ENCODE results near the gene MYMX.
A peak's percentile ranks its signal among the peaks of the same experiment; 100 is the strongest.
"Not testable (repeated sequence)": the region's sequence is repeated elsewhere in the genome, so short reads cannot be mapped to it uniquely, and the experiment has no call there.

Gene MYMX

DNA sequence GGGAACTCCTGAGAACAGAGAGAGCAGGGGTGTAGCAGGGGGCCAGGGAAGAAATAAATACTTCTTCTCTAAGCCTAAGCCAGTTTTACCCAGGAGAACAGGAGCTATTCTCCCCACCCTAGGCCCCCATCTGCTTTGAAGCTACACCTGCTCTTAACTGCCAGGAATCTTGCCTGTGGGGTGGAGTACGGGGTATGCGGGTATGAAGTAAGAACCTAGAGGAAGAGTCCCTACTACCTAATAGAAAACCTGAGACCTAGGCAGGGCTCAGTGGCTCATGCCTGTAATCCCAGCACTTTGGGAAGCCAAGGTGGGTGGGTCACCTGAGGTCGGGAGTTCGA is 8.2 kb downstream of the MYMX start:
- H3K27ac ChIP-seq (ENCODE audit: low read depth, low read length), result peak overlapping the region; percentile 84

GRCh38 chr6:44225579-44226325 is 9.0 kb downstream of the MYMX start:
- peak overlapping the region; percentile 83 for H3K27ac ChIP-seq (ENCODE audit: low read depth, low read length)
- no peaks in the 10 kb centered on the region for H3K36me3 ChIP-seq (ENCODE audit: control insufficient read depth, insufficient read depth, low read length)
- H3K4me1 ChIP-seq (ENCODE audit: control insufficient read depth, insufficient read depth, low read length), result peaks cover 71% of the 10 kb centered on the region
- peak overlapping the region; percentile 24 for H3K4me3 ChIP-seq (ENCODE audit: low read length)
- H3K9ac ChIP-seq (ENCODE audit: low read length), result peak overlapping the region; percentile 32
- no peaks in the 10 kb centered on the region for H3K27me3 ChIP-seq (ENCODE audit: control insufficient read depth, insufficient read depth, low read length)

More for the DNA sequence above, 8.2 kb downstream of the MYMX start:
- Histone ChIP-seq H3K9ac (ENCODE audit: low read length) (peak overlapping the region; percentile 42), H3K4me3 (ENCODE audit: low read length) (peak overlapping the region; percentile 75), H3K27me3 (ENCODE audit: control insufficient read depth, insufficient read depth, low read length) (no peaks in the 10 kb centered on the region), H3K36me3 (ENCODE audit: control insufficient read depth, insufficient read depth, low read length) (no peaks in the 10 kb centered on the region), H3K4me1 (ENCODE audit: control insufficient read depth, insufficient read depth, low read length) (peaks cover 65% of the 10 kb centered on the region)

DNA sequence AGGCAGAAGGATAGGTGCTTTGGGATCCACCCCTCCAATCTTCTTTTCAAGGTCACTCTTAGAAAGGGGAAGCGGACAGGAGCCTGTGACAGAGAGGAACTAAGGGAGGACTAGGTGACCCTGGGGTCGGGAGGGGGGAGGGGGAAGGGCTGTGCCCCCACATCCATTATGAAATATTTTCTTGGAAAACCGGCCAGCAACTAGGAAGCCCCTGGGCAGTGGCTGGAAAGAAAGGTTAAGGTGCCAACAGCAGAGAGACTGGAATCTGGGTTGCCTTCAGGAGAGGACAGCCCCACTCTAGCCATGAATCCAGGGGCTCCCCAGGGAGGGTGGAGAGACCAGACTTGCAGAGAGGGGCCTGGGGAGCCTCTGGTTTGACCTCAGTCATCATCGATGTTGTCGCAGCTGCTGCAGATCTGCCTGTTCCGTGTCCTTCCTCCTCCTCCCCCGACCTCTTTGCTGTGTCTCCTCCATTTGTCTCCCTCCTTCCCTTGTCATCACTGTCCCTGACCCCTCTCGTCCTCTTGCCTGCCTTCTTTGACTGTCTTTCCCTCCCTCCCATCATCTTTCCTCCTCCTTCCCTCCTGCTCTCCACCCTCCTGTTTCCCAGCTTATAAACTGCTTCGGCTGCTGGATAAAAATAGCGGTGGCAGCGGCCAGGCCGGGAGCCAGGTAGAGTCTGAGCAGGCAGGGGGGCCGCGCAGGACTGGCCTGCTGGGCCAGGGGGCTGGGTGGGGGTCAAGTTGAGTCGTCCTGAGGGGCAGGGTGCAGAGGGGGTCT is 9.8 kb downstream of the MYMX start:
- H3K9ac ChIP-seq (ENCODE audit: low read length), result peak overlapping the region; percentile 32
- H3K27me3 ChIP-seq (ENCODE audit: control insufficient read depth, insufficient read depth, low read length), result no peaks in the 10 kb centered on the region
- H3K36me3 ChIP-seq (ENCODE audit: control insufficient read depth, insufficient read depth, low read length), result peaks cover 3% of the 10 kb centered on the region
- H3K4me1 ChIP-seq (ENCODE audit: control insufficient read depth, insufficient read depth, low read length), result peaks cover 73% of the 10 kb centered on the region
- peak overlapping the region; percentile 53 for H3K4me3 ChIP-seq (ENCODE audit: low read length)
- H3K27ac ChIP-seq (ENCODE audit: low read depth, low read length), result peak overlapping the region; percentile 83

DNA sequence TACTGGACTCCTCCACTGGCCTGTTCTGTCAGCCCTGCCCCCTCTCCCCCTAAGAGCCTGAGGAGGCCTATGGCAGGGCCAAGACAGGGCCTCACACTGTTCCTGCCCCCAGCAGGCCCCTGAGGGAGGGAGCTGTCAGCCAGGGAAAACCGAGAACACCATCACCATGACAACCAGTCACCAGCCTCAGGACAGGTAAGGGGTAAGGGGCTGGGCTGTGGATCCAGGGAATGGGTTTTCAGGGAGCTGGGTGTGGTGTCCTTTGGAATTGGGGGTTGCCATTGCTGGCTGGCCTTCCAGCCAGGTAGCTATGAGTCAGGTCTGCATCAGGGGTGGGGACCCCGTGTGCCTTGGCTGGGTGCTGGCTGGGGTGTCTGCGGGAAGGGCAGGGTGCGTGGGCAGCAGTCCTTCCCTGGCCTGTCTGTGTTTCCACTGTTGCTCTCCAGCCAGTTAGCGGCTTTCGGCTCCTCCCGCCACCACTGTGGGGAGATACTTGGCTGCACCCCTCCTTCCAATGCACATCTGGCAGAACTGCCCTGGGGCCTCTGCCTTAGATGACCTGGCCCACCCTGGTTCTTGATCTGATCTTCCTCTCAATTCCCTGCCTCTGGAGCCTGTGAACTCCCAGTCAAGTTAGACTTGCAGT is 10.5 kb downstream of the MYMX start:
- Histone ChIP-seq H3K9ac (ENCODE audit: low read length) (no peak overlapping the region), H3K27ac (ENCODE audit: low read depth, low read length) (peak overlapping the region; percentile 83)

DNA sequence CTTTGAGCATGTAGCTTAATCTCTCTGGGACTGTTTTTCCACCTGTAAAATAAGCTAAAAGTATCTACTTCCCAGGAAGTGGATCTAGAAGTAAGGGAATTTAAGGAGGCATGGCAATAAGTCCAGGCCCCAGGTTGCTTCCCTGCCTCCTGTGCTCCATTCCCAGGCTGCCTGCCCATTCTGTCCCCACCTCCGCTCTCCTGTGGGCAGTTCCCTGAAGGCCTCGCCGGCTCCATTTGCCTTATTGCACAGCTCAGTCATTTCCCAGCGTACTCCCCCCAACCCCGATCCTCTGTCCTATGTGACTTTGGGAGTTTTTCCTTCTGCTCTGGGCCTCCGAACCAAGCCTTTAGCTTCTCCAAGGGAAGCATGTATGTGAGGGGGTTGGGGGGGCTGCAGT is 11.3 kb downstream of the MYMX start:
- no peaks in the 10 kb centered on the region for H3K27me3 ChIP-seq (ENCODE audit: control insufficient read depth, insufficient read depth, low read length)
- no peak overlapping the region for H3K9ac ChIP-seq (ENCODE audit: low read length)
- H3K27ac ChIP-seq (ENCODE audit: low read depth, low read length), result peak overlapping the region; percentile 83
- peaks cover 12% of the 10 kb centered on the region for H3K36me3 ChIP-seq (ENCODE audit: control insufficient read depth, insufficient read depth, low read length)
- H3K4me3 ChIP-seq (ENCODE audit: low read length), result no peak overlapping the region
- peaks cover 73% of the 10 kb centered on the region for H3K4me1 ChIP-seq (ENCODE audit: control insufficient read depth, insufficient read depth, low read length)

More for the DNA sequence above, 10.5 kb downstream of the MYMX start:
- peaks cover 9% of the 10 kb centered on the region for H3K36me3 ChIP-seq (ENCODE audit: control insufficient read depth, insufficient read depth, low read length)
- H3K4me3 ChIP-seq (ENCODE audit: low read length), result peak overlapping the region; percentile 53
- no peaks in the 10 kb centered on the region for H3K27me3 ChIP-seq (ENCODE audit: control insufficient read depth, insufficient read depth, low read length)
- H3K4me1 ChIP-seq (ENCODE audit: control insufficient read depth, insufficient read depth, low read length), result peaks cover 73% of the 10 kb centered on the region

DNA sequence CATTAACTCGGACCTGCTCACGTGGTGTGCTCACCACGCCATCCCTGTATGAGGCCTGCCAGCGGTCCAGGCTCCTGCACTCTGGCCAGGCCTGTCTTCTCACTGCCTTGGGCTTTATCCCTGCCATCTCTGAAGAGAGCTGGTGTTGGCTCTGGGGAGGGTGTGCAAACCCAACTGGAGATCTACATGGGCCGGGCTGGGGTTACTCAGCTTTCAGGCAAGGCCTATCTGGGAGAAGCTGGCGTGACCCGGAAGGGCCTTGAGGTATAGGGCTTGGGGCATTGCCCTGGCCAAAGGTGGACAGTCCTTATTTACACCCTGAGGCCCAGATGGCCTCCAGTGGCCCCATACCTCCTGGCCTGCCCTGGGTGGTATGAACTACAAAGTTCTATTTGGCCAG is 11.7 kb downstream of the MYMX start:
- Histone ChIP-seq H3K36me3 (ENCODE audit: control insufficient read depth, insufficient read depth, low read length) (peaks cover 12% of the 10 kb centered on the region), H3K27me3 (ENCODE audit: control insufficient read depth, insufficient read depth, low read length) (no peaks in the 10 kb centered on the region), H3K4me3 (ENCODE audit: low read length) (no peak overlapping the region), H3K4me1 (ENCODE audit: control insufficient read depth, insufficient read depth, low read length) (peaks cover 77% of the 10 kb centered on the region), H3K27ac (ENCODE audit: low read depth, low read length) (peak overlapping the region; percentile 83), H3K9ac (ENCODE audit: low read length) (no peak overlapping the region)

DNA sequence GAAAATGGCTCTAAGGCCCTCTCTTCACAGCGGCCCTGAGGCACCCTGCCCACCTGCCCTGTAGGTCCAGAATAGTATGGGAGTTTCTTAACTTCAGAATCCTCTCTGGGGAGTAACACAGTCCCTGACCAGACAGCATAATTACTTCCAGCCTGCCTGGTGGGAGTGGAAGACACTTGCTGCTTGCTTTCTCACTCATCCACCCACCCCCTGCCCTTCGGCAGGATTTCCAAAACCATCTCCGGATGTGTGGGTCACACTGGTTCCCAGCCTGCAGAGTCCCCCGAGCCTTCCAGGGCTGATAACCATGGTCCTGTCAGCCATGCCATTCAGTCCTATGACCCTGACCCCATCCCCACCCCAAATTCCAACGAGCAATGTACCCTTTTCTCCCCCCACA is 12.1 kb downstream of the MYMX start:
- Histone ChIP-seq H3K9ac (ENCODE audit: low read length) (no peak overlapping the region), H3K4me3 (ENCODE audit: low read length) (no peak overlapping the region), H3K27ac (ENCODE audit: low read depth, low read length) (peak overlapping the region; percentile 83), H3K36me3 (ENCODE audit: control insufficient read depth, insufficient read depth, low read length) (peaks cover 12% of the 10 kb centered on the region), H3K4me1 (ENCODE audit: control insufficient read depth, insufficient read depth, low read length) (peaks cover 81% of the 10 kb centered on the region), H3K27me3 (ENCODE audit: control insufficient read depth, insufficient read depth, low read length) (no peaks in the 10 kb centered on the region)

DNA sequence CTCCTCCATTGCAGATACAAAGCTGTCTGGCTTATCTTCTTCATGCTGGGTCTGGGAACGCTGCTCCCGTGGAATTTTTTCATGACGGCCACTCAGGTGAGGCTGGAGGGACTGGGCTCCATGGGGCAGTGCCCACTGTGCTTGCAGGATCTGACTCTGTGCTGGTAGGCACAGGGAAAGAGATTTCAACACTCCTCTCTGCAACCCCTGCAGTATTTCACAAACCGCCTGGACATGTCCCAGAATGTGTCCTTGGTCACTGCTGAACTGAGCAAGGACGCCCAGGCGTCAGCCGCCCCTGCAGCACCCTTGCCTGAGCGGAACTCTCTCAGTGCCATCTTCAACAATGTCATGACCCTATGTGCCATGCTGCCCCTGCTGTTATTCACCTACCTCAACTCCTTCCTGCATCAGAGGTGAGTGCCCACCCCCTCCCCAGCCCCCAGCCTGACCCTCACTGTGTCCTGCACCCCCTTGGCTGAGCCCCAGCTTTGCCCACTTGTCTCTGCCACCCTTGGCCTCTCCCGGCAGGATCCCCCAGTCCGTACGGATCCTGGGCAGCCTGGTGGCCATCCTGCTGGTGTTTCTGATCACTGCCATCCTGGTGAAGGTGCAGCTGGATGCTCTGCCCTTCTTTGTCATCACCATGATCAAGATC is 12.8 kb downstream of the MYMX start:
- no peak overlapping the region for H3K9ac ChIP-seq (ENCODE audit: low read length)
- H3K4me1 ChIP-seq (ENCODE audit: control insufficient read depth, insufficient read depth, low read length), result peaks cover 84% of the 10 kb centered on the region
- no peak overlapping the region for H3K4me3 ChIP-seq (ENCODE audit: low read length)
- H3K27ac ChIP-seq (ENCODE audit: low read depth, low read length), result peak overlapping the region; percentile 1
- peaks cover 12% of the 10 kb centered on the region for H3K36me3 ChIP-seq (ENCODE audit: control insufficient read depth, insufficient read depth, low read length)
- H3K27me3 ChIP-seq (ENCODE audit: control insufficient read depth, insufficient read depth, low read length), result no peaks in the 10 kb centered on the region

DNA sequence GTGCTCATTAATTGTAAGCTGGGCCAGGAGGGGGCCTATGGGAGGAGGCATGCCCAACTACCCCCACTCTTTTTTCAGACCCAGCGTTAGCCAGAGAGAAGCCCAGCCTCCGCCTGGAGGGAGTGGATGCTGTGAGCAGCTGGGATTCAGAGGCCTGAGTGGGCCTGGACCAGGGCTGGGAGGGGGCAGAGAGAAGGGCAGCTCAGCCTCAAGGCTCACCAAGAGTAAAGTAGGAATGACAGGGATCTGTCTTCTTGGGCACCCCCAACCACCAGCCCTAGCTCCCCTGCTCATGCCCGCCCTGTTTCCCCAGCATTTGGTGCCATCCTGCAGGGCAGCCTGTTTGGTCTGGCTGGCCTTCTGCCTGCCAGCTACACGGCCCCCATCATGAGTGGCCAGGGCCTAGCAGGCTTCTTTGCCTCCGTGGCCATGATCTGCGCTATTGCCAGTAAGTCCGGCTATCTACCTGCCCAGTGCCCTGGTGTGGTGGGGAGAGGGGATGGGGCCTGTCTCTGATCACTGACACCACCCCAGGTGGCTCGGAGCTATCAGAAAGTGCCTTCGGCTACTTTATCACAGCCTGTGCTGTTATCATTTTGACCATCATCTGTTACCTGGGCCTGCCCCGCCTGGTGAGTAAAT is 13.4 kb downstream of the MYMX start:
- no peak overlapping the region for H3K4me3 ChIP-seq (ENCODE audit: low read length)
- H3K27ac ChIP-seq (ENCODE audit: low read depth, low read length), result peak overlapping the region; percentile 72
- H3K4me1 ChIP-seq (ENCODE audit: control insufficient read depth, insufficient read depth, low read length), result peaks cover 85% of the 10 kb centered on the region
- peaks cover 12% of the 10 kb centered on the region for H3K36me3 ChIP-seq (ENCODE audit: control insufficient read depth, insufficient read depth, low read length)
- no peaks in the 10 kb centered on the region for H3K27me3 ChIP-seq (ENCODE audit: control insufficient read depth, insufficient read depth, low read length)
- H3K9ac ChIP-seq (ENCODE audit: low read length), result no peak overlapping the region

DNA sequence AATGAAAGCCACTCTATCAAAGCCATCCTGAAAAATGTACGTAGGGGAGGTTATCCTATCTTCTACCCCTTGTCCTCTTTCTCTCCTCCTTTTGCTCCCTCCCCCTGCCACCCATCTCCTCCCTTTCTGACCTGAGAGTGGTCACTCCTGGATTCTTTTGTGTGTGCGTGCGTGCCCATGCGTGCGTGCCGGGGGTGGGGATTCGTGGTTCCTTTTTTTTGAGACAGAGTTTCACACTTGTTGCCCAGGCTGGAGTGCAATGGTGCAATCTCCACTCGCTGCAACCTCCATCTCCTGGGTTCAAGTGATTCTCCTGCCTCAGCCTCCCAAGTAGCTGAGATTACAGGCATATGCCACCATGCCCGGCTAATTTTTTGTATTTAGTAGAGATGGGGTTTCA is 14.7 kb downstream of the MYMX start:
- H3K36me3 ChIP-seq (ENCODE audit: control insufficient read depth, insufficient read depth, low read length), result peaks cover 12% of the 10 kb centered on the region

GRCh38 chr6:44232676-44233566 is 16.2 kb downstream of the MYMX start:
- Histone ChIP-seq H3K4me3 (ENCODE audit: low read length) (no peak overlapping the region), H3K9ac (ENCODE audit: low read length) (no peak overlapping the region), H3K4me1 (ENCODE audit: control insufficient read depth, insufficient read depth, low read length) (peaks cover 76% of the 10 kb centered on the region), H3K27me3 (ENCODE audit: control insufficient read depth, insufficient read depth, low read length) (no peaks in the 10 kb centered on the region), H3K27ac (ENCODE audit: low read depth, low read length) (peak overlapping the region; percentile 72), H3K36me3 (ENCODE audit: control insufficient read depth, insufficient read depth, low read length) (peaks cover 12% of the 10 kb centered on the region)

More for the DNA sequence above, 14.7 kb downstream of the MYMX start:
- peak overlapping the region; percentile 72 for H3K27ac ChIP-seq (ENCODE audit: low read depth, low read length)
- H3K4me3 ChIP-seq (ENCODE audit: low read length); H3K9ac ChIP-seq (ENCODE audit: low read length); H3K27me3 ChIP-seq (ENCODE audit: control insufficient read depth, insufficient read depth, low read length): not testable (repeated sequence)
- peaks cover 85% of the 10 kb centered on the region for H3K4me1 ChIP-seq (ENCODE audit: control insufficient read depth, insufficient read depth, low read length)

All from rectal smooth muscle tissue (tissue), 1 donor.